Measurements from ENCODE around the gene GRAMD2A. TPM values are rescaled to one million over a fixed set of nuclear protein-coding genes. Genes with fewer than 3 reads are reported as not detected.

Gene GRAMD2A
- total RNA-seq, 4 donors from 2014 or later = 3.6 to 13.1 (median 9.0) TPM

DNA sequence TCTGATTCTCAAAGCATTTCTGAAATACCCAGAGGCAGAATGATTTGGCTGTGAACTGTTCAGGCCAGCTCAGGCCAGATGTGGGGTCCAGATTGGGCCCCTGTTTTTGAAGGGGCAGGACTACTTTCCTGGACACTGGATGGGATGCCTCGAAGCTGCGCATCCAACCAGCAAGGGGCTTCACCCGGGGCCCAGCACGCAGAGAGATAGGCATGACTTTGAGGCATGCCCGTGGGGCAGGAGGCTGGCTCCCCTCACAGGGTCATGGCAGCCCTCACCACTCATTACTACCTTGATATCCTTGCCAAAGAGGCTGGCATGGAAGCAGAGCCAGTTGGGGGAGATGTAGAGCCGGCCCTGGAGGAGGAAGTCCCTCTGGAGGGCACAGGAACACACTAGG lies 30.1 kb downstream of the GRAMD2A start:
- H3K27ac ChIP-seq = no peak overlapping the region
- H3K36me3 ChIP-seq = no peaks in the 10 kb centered on the region
- no peak for TF ChIP-seq POLR2A (IDR thresholded peaks at IDR 0.05)
- TF ChIP-seq, protein P1, sequence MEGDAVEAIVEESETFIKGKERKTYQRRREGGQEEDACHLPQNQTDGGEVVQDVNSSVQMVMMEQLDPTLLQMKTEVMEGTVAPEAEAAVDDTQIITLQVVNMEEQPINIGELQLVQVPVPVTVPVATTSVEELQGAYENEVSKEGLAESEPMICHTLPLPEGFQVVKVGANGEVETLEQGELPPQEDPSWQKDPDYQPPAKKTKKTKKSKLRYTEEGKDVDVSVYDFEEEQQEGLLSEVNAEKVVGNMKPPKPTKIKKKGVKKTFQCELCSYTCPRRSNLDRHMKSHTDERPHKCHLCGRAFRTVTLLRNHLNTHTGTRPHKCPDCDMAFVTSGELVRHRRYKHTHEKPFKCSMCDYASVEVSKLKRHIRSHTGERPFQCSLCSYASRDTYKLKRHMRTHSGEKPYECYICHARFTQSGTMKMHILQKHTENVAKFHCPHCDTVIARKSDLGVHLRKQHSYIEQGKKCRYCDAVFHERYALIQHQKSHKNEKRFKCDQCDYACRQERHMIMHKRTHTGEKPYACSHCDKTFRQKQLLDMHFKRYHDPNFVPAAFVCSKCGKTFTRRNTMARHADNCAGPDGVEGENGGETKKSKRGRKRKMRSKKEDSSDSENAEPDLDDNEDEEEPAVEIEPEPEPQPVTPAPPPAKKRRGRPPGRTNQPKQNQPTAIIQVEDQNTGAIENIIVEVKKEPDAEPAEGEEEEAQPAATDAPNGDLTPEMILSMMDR (IDR thresholded peaks at IDR 0.05) = no peak
- TF ChIP-seq POLR2AphosphoS5 (IDR thresholded peaks at IDR 0.05) = no peak
- no peak for TF ChIP-seq EP300 (IDR thresholded peaks at IDR 0.05)
- DNase-seq (ENCODE audit: low spot score in 2 of 2) = no peak
- whole genome bisulfite sequencing = no CpG with 5 or more reads among the region's 6 CpGs
- H3K4me1 ChIP-seq = no peaks in the 10 kb centered on the region
- H3K9me3 ChIP-seq = no peaks in the 10 kb centered on the region
- no peak overlapping the region for H3K4me3 ChIP-seq
- H3K27me3 ChIP-seq = no peaks in the 10 kb centered on the region

DNA sequence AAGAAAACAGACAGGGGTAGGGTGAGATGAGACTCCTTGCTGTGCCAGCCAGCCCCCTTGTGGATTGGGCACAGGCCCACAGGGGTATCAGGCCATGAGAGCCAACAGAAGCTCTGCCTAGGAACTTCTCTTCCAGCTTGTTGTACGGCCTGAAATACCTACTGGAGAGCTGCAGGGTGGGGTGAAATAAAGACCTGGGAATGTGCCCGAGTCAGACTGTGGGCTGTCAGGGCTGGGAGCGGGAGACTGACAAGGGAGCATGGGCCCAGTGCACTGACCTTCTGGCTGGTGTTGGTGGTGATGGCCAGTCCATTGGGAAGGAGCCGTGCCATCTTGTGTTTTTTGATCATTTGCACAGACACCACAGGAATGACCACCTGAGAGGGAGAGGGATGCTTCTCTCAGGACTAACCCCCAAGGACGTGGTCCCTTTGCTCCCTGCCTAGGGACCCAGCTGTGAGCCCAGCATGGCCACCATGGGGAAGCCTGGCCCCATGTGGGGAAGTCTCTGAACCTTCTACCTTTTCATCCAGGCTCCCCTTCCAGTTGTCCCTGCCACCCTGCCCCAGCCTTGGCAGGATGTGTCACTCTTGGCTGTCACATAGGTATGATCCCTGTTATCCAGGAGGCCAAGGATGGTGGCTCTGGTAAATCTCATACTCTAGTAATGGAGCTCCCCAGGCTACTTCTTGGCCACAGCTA lies 30.7 kb downstream of the GRAMD2A start:
- no peak overlapping the region for H3K4me3 ChIP-seq
- DNase-seq (ENCODE audit: low spot score in 2 of 2) = no peak
- H3K9me3 ChIP-seq = no peaks in the 10 kb centered on the region
- H3K4me1 ChIP-seq = no peaks in the 10 kb centered on the region
- H3K27ac ChIP-seq = no peak overlapping the region
- TF ChIP-seq POLR2A (IDR thresholded peaks at IDR 0.05) = no peak
- TF ChIP-seq EP300 (IDR thresholded peaks at IDR 0.05) = no peak
- TF ChIP-seq, protein P1 (IDR thresholded peaks at IDR 0.05) = no peak
- TF ChIP-seq POLR2AphosphoS5 (IDR thresholded peaks at IDR 0.05) = no peak
- WGBS = 94% methylated on average over 5 of the region's 5 CpGs
- H3K36me3 ChIP-seq = no peaks in the 10 kb centered on the region
- H3K27me3 ChIP-seq = no peaks in the 10 kb centered on the region

DNA sequence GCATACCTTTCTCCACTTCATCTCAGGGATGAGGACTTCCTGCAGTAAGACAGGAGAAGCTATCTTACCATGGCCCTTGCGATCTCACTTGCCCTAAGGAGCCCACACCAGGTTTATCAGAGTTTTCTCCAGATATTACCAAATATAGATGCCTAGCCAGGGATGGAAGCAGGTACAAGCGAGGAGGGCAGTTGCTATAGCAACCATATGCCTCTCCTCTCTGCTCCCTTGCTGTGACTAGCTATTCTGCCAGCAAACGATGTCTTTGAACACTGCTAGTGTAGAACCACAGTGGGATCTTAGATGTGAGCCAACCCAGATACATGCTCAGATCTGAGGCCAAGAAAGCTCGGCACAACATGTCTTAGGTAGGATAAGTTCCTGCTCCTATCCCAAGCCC lies 33.9 kb downstream of the GRAMD2A start:
- no peak for DNase-seq (ENCODE audit: low spot score in 2 of 2)
- H3K4me1 ChIP-seq = no peaks in the 10 kb centered on the region
- TF ChIP-seq POLR2AphosphoS5 (IDR thresholded peaks at IDR 0.05) = no peak
- TF ChIP-seq, protein P1 (IDR thresholded peaks at IDR 0.05) = no peak
- TF ChIP-seq POLR2A (IDR thresholded peaks at IDR 0.05) = no peak
- no peak for TF ChIP-seq EP300 (IDR thresholded peaks at IDR 0.05)
- 65% methylated on average over 4 of the region's 4 CpGs for WGBS
- no peaks in the 10 kb centered on the region for H3K36me3 ChIP-seq
- H3K9me3 ChIP-seq = no peaks in the 10 kb centered on the region
- H3K27ac ChIP-seq = no peak overlapping the region
- H3K4me3 ChIP-seq = no peak overlapping the region
- H3K27me3 ChIP-seq = no peaks in the 10 kb centered on the region

DNA sequence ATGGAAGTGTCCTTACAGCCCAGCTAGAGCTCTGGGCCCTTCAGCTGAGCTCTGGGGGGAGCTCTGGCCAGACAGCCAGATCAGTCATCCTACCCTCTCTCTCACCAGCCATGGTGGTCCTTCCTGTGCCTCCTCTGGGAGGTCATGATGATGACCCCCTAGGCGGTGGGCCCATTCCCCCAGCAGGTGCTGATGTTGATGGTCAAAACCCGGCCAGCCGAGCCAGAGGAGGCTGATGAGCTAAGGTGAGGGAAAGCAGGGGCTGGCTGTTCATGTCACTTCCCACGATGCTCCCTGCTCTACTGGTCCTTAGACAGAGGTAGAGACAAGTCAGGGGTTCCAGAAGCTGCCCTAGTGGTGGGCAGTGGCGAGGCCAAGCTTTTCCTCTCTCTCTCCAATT lies 35.0 kb downstream of the GRAMD2A start:
- 94% methylated on average over 5 of the region's 5 CpGs for whole genome bisulfite sequencing
- Histone ChIP-seq H3K9me3 (no peaks in the 10 kb centered on the region), H3K4me3 (no peak overlapping the region), H3K27ac (no peak overlapping the region), H3K27me3 (no peaks in the 10 kb centered on the region), H3K4me1 (no peaks in the 10 kb centered on the region), H3K36me3 (no peaks in the 10 kb centered on the region)
- TF ChIP-seq POLR2AphosphoS5 (IDR thresholded peaks at IDR 0.05) (no peak), EP300 (IDR thresholded peaks at IDR 0.05) (no peak), POLR2A (IDR thresholded peaks at IDR 0.05) (no peak)
- TF ChIP-seq, protein P1 (IDR thresholded peaks at IDR 0.05) = no peak
- no peak for DNase-seq (ENCODE audit: low spot score in 2 of 2)

DNA sequence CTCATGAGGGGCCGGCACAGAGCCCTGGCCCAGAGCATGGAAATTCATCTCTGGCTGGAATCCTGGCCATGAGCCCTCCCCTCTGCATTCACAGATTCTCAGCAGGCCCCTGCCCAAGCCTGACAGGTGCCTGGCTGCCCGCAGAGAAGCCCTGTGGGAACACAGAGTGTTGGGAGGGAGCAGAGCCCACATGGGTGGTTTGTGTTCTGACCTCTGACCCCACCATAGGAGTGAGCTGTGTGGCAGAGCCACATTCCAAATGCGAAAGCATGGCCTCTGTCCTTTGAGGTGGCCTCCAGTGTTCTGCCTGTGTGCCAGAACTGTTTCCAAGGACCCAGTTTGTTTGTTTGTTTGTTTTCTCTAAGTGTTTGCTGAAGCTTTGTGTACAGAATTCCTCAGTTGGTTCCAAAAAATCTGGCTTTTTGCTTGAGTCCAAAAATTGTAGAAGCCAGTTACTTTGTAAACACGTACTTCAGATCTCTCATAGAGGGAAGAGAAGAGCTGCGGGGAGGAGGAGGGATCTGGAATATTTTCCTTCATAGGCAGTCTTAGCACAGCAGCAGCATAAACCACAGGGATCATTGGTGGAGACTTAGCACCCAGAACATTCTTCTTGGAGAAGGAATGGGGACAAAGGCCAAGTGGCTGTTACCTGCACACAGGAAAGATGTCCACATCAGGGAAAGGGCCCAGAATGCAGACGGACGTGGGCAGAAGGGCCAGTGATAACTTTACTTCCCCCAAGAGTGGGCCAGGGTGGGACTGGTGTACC lies 36.0 kb downstream of the GRAMD2A start:
- Histone ChIP-seq H3K9me3 (no peaks in the 10 kb centered on the region), H3K27me3 (no peaks in the 10 kb centered on the region), H3K36me3 (no peaks in the 10 kb centered on the region), H3K27ac (no peak overlapping the region), H3K4me3 (no peak overlapping the region), H3K4me1 (no peaks in the 10 kb centered on the region)
- WGBS = 87% methylated on average over 7 of the region's 7 CpGs
- DNase-seq (ENCODE audit: low spot score in 2 of 2) = no peak
- TF ChIP-seq POLR2AphosphoS5 (IDR thresholded peaks at IDR 0.05) (no peak), POLR2A (IDR thresholded peaks at IDR 0.05) (no peak), EP300 (IDR thresholded peaks at IDR 0.05) (no peak)
- TF ChIP-seq, protein P1 (IDR thresholded peaks at IDR 0.05) = no peak
